ENCODE results near the gene PAGE1. TPM values are rescaled to one million over a fixed set of nuclear protein-coding genes. Genes with fewer than 3 reads are reported as not detected.

Gene PAGE1
- total RNA-seq, 1 experiment from 2014 or later: not detected

GRCh38 chrX:49725923-49726904 lies 30.4 kb upstream of the PAGE1 start:
- H3K27me3 ChIP-seq (ENCODE audit: insufficient read depth, low read length): no peaks in the 10 kb centered on the region
- ChIA-PET CTCF (no interaction called here), RAD21 (ENCODE audit: low non-redundant PET in 1 of 2, low total read pairs in 2 of 2, uncharacterized antibody in 2 of 2, unreplicated experiment in 2 of 2) (no interaction called here), POLR2A (no interaction called here)
- H3K27ac ChIP-seq (ENCODE audit: low read depth, low read length): no peak overlapping the region
- DNase-seq (ENCODE audit: low read depth, low spot score) (no peak), ATAC-seq (no peak)
- no peak for TF ChIP-seq EZH2phosphoT487 (IDR thresholded peaks at IDR 0.05; ENCODE audit: borderline replicate concordance)
- TF ChIP-seq TCF7L2 (IDR thresholded peaks at IDR 0.05; ENCODE audit: borderline replicate concordance, extremely low read depth, insufficient read depth, insufficient read length): no peak
- no peak for TF ChIP-seq ZBTB33 (IDR thresholded peaks at IDR 0.05; ENCODE audit: extremely low read depth, insufficient replicate concordance, low read length)
- TF ChIP-seq RAD21 (IDR thresholded peaks at IDR 0.05; ENCODE audit: low read depth): no peak
- no peak for TF ChIP-seq CTCF (IDR thresholded peaks at IDR 0.05 in 2 of 3, conservative IDR thresholded peaks at IDR 0.05 in 1 of 3; ENCODE audit: borderline replicate concordance in 1 of 3, insufficient read depth in 1 of 3, low read depth in 2 of 3, low read length in 2 of 3)
- TF ChIP-seq ZNF274 (IDR thresholded peaks at IDR 0.05; ENCODE audit: low read depth, low read length): no peak
- no peak for TF ChIP-seq CEBPB (IDR thresholded peaks at IDR 0.05; ENCODE audit: low read depth)
- TF ChIP-seq ELF1 (IDR thresholded peaks at IDR 0.05; ENCODE audit: borderline replicate concordance, low read depth): no peak
- no peak for TF ChIP-seq FOSL1 (IDR thresholded peaks at IDR 0.05; ENCODE audit: low read depth)
- no peak for TF ChIP-seq SRF (IDR thresholded peaks at IDR 0.05; ENCODE audit: low read depth)
- no peak for TF ChIP-seq EZH2 (IDR thresholded peaks at IDR 0.05)
- no peak for TF ChIP-seq ZFX (IDR thresholded peaks at IDR 0.05)
- TF ChIP-seq CBX3 (IDR thresholded peaks at IDR 0.05; ENCODE audit: low read depth): no peak
- no peak for TF ChIP-seq YY1 (IDR thresholded peaks at IDR 0.05; ENCODE audit: extremely low read depth, insufficient replicate concordance, low read depth, low read length)
- no peak for TF ChIP-seq POLR2A (IDR thresholded peaks at IDR 0.05; ENCODE audit: borderline replicate concordance, extremely low read depth, insufficient read depth, insufficient read length)
- TF ChIP-seq MAX (IDR thresholded peaks at IDR 0.05): no peak
- no peak for TF ChIP-seq POLR2AphosphoS5 (IDR thresholded peaks at IDR 0.05; ENCODE audit: low read depth, low read length)
- TF ChIP-seq ATF3 (IDR thresholded peaks at IDR 0.05): no peak
- no peak for TF ChIP-seq SIN3A (IDR thresholded peaks at IDR 0.05; ENCODE audit: low read depth)
- no peak for TF ChIP-seq SP1 (IDR thresholded peaks at IDR 0.05; ENCODE audit: low read depth)
- no peak overlapping the region for H3K9ac ChIP-seq (ENCODE audit: low read length)
- no peaks in the 10 kb centered on the region for H3K79me2 ChIP-seq (ENCODE audit: insufficient read depth, low read length)
- H3K9me2 ChIP-seq (ENCODE audit: insufficient read depth): no peaks in the 10 kb centered on the region
- no peak overlapping the region for H3K4me2 ChIP-seq (ENCODE audit: low read length)
- no TSS peak for BruUV-seq (replicated peaks)
- H3K4me1 ChIP-seq (ENCODE audit: control insufficient read depth in 1 of 2, insufficient read depth in 2 of 2, low read length in 2 of 2): no peaks in the 10 kb centered on the region
- no peaks in the 10 kb centered on the region for H4K20me1 ChIP-seq (ENCODE audit: insufficient read depth)
- intact Hi-C loops (cut with micrococcal nuclease): no loop called here
- no peaks in the 10 kb centered on the region for H3K9me3 ChIP-seq (ENCODE audit: control insufficient read depth in 1 of 2, insufficient read depth in 1 of 2, low read depth in 1 of 2, low read length in 2 of 2)
- H3K36me3 ChIP-seq (ENCODE audit: control insufficient read depth in 1 of 2, insufficient read depth in 2 of 2, low read length in 2 of 2): no peaks in the 10 kb centered on the region
- no peak overlapping the region for H3K4me3 ChIP-seq (replicated peaks in 1 of 2; ENCODE audit: low read depth in 1 of 2, low read length in 2 of 2)
- no peak overlapping the region for H2AFZ ChIP-seq (ENCODE audit: low read depth, low read length, poor library complexity, severe bottlenecking)

Measured in HCT116 (cell line).